COLO668 (cell line): ENCODE data around the gene CNOT11.
"Not testable (repeated sequence)": the region's sequence is repeated elsewhere in the genome, so short reads cannot be mapped to it uniquely, and the experiment has no call there.

ENCODE experiments used
- DNase-seq: peaks from one replicate; lab custom pipeline; 2025; ENCODE audit not compliant: unreplicated experiment; lab: John Stamatoyannopoulos, UW

Gene CNOT11

DNA sequence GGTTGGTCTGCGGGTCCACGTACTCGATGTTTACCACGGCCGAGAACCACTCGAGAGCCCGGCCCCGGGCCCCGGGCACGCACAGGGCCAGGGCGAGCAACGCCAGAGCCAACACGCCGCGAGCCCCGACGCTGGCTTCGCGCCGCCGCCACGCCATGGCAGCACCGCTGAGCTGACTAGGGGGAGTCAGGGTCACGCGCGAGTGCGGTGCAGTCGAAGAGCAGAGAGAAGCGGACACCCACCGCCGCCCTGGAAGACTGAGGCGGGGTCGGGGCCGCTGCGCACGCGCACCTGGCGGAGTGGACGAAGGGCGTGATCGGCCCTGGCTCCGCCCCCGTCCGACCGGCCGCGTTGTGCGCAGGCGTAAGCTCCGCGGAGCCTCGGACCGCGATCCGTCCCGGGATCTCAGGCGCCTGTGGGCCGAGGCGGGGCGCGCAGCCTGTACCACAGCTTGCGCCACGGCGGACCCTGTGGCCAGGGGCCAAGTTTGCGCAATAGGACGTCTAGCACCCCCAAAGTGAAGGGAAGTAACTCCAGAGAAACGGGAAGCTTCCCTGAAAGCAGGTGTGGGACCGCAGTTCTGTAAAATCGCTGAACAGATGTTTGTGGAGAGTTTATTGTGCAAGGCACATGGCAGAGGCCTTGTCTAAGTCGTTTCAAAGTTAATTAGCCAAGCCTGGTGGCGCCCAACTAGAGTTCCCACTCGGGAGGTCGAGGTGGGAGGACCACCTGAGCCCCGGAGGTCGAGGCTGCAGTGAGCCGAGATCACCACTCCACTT is 55.9 kb downstream of the CNOT11 start, which contains the start of gene RNF149:
Gene RNF149 (minus strand): TSS at position 270 of the 779 bp plus-strand sequence. CDS start 113 bp downstream, at position 157.
- DNase-seq, result peak; percentile 92

- DNase-seq, result no peak
Observed at GRCh38 chr2:101310090-101310833, 57.6 kb downstream of the CNOT11 start.

DNA sequence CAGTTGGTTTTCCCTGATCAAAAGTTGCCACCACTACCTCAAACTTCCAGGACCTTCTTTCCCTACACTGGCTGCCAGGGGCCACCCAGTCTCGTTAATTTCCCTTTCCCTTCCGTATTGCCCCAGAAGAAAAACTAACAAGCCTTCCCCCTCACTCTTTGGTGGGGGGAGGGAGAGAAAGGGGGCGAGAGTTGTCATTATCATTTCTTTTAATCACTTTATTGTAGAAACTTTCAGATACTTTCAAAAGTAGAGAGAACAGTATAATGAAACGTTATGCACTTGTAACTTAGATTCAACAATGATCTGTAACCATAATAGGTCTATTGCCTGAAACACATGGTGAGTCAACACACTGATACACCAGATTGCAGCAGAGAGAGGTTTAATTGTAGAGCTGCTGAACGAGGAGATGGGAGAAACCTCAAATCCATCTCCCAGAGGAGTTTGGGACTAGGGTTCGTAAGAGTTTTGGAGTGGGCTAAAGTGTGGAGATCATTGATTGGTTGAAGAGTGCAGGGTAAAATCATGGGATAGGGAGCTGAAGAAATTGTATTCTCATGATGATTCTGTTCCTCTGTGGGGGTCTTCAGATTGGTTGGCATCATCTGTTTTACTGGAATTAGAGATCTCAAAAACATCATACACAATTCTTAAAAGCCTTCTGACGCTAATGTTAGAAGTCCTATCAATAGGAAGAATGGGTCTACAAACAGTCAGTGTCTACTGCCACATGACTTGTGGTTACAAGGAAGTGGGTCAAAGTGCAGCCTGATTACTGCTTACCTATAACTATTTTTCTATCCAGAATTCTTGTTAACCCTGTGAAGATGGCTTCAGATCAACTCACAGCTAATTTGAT is 58.4 kb downstream of the CNOT11 start:
- no peak for DNase-seq

- DNase-seq, result no peak
Observed at GRCh38 chr2:101311696-101312017, 59.0 kb downstream of the CNOT11 start.

GRCh38 chr2:101316568-101316967 is 63.9 kb downstream of the CNOT11 start:
- not testable (repeated sequence) for DNase-seq
